HepG2 (cell line): Measurements from ENCODE around the gene CACNB4. TPM values are rescaled to one million over a fixed set of nuclear protein-coding genes. Genes with fewer than 3 reads are reported as not detected.

Experiments
- DNMT3B ChIP-seq: conservative IDR thresholded peaks from 2 replicates; pipeline ENCODE4 v1.6.1; 2016; ENCODE audit warnings: missing biosample characterization, control low read depth
- FLYWCH1 ChIP-seq: sonication (generic); formaldehyde crosslinking; IDR thresholded peaks from 2 replicates; pipeline ENCODE4 v1.8.1; 2023; ENCODE audit warnings: mild to moderate bottlenecking, missing genetic modification reagents
- FOXA1 ChIP-seq, 2 experiments: fragments of 450-650 bp in 1 of 2; sonication (generic) in 1 of 2; formaldehyde crosslinking in 1 of 2; IDR thresholded peaks; 2 replicates each; pipeline versions ENCODE4 v1.4.0 to v1.6.1; 2016 to 2020; ENCODE audit warnings: missing genetic modification reagents in 1 of 2
- HDAC6 ChIP-seq: fragments of 200-600 bp; sonication (generic); IDR thresholded peaks from 2 replicates; pipeline ENCODE4 v1.7.0; 2017; ENCODE audit warnings: mild to moderate bottlenecking, antibody characterized with exemption, low read length, low read depth
- HMG20B ChIP-seq: conservative IDR thresholded peaks from 2 replicates; pipeline ENCODE4 v1.6.1; 2016; ENCODE audit warnings: missing genetic modification reagents, missing compliant biosample characterization
- KLF9 ChIP-seq: IDR thresholded peaks from 2 replicates; pipeline ENCODE4 v1.6.1; 2016; ENCODE audit warnings: low read depth
- SALL2 ChIP-seq: sonication (generic); formaldehyde crosslinking; IDR thresholded peaks from 2 replicates; pipeline ENCODE4 v1.8.1; 2023; ENCODE audit warnings: mild to moderate bottlenecking, missing genetic modification reagents, inconsistent platforms
- SOX13 ChIP-seq, 3 experiments: fragments of 450-650 bp in 1 of 3; sonication (generic) in 1 of 3; formaldehyde crosslinking in 1 of 3; IDR thresholded peaks in 2 of 3; conservative IDR thresholded peaks in 1 of 3; 2 replicates each; pipeline versions ENCODE4 v1.5.0 to v1.6.1; 2016 to 2020; ENCODE audit warnings: antibody characterized with exemption in 1 of 3, mild to moderate bottlenecking in 1 of 3, missing compliant biosample characterization in 1 of 3, missing genetic modification reagents in 1 of 3, moderate library complexity in 1 of 3
- SOX6 ChIP-seq, 2 experiments: fragments of 450-650 bp in 1 of 2; sonication (generic) in 1 of 2; formaldehyde crosslinking in 1 of 2; IDR thresholded peaks; 2 replicates each; pipeline versions ENCODE4 v1.4.0 to v1.6.1; 2017 to 2020; ENCODE audit warnings: antibody characterized with exemption in 1 of 2, mild to moderate bottlenecking in 1 of 2, missing genetic modification reagents in 1 of 2
- ZMYM4 ChIP-seq: sonication (generic); formaldehyde crosslinking; IDR thresholded peaks from 2 replicates; pipeline ENCODE4 v1.8.1; 2023; ENCODE audit warnings: mild to moderate bottlenecking, missing genetic modification reagents
- ZNF20 ChIP-seq: sonication (generic); formaldehyde crosslinking; IDR thresholded peaks from 2 replicates; pipeline ENCODE4 v1.4.0; 2020; ENCODE audit warnings: mild to moderate bottlenecking, moderate library complexity, missing genetic modification reagents
- ZNF230 ChIP-seq: sonication (generic); formaldehyde crosslinking; IDR thresholded peaks from 2 replicates; pipeline ENCODE4 v1.4.0; 2020; ENCODE audit warnings: mild to moderate bottlenecking, missing genetic modification reagents
- ZNF264 ChIP-seq: sonication (generic); formaldehyde crosslinking; IDR thresholded peaks from 2 replicates; pipeline ENCODE4 v1.4.0; 2020; ENCODE audit warnings: missing genetic modification reagents
- ZNF644 ChIP-seq: IDR thresholded peaks from 2 replicates; pipeline ENCODE4 v1.6.1; 2016; ENCODE audit warnings: low read depth
- polyA plus RNA-seq, 8 experiments: library from polyadenylated mRNA; depleted of rRNA in 3 of 8; stranded (reverse) in 7 of 8; unstranded in 1 of 8; fragments of >200 nt; fragmentation: Illumina TruSeq in 4 of 8; extraction: Trizol in 4 of 8; gene quantifications; 2 replicates each; pipeline versions ENCODE4 v1.2.1 to v1.2.3, GENCODE V29; 2011 to 2016; ENCODE audit warnings: low read depth in 4 of 8, missing spikeins in 1 of 8, mixed read lengths in 1 of 8; ENCODE audit not compliant: insufficient read depth in 1 of 8
- total RNA-seq, 5 experiments: library from RNA; depleted of rRNA; stranded (reverse); fragments of >200 nt; fragmentation: Illumina TruSeq; extraction: Trizol; gene quantifications; 2 replicates each; pipeline ENCODE4 v1.2.3, GENCODE V29; 2016; ENCODE audit warnings: low read depth in 1 of 5
- TF ChIP-seq, protein P1 (sequence below), 2 experiments: fragments of 450-650 bp in 1 of 2; sonication (generic) in 1 of 2; formaldehyde crosslinking in 1 of 2; IDR thresholded peaks; 2 replicates each; pipeline versions ENCODE4 v1.6.1 to v1.8.0; 2016 to 2022; ENCODE audit warnings: antibody characterized with exemption in 1 of 2, mild to moderate bottlenecking in 1 of 2, missing genetic modification reagents in 1 of 2
- TF ChIP-seq, protein P2 (sequence below): sonication (generic); formaldehyde crosslinking; IDR thresholded peaks from 2 replicates; pipeline ENCODE4 v1.4.0; 2020; ENCODE audit warnings: missing genetic modification reagents
- TF ChIP-seq, protein P3 (sequence below): IDR thresholded peaks from 2 replicates; pipeline ENCODE4 v1.6.1; 2016; ENCODE audit warnings: low read depth, control low read depth

The CACNB4 gene
- total and polyA plus RNA-seq, 2 of the 13 experiments (the other 11 are each of a cell fraction or from before 2014, with no cell fraction given), result 5.1 to 14.3 TPM

DNA sequence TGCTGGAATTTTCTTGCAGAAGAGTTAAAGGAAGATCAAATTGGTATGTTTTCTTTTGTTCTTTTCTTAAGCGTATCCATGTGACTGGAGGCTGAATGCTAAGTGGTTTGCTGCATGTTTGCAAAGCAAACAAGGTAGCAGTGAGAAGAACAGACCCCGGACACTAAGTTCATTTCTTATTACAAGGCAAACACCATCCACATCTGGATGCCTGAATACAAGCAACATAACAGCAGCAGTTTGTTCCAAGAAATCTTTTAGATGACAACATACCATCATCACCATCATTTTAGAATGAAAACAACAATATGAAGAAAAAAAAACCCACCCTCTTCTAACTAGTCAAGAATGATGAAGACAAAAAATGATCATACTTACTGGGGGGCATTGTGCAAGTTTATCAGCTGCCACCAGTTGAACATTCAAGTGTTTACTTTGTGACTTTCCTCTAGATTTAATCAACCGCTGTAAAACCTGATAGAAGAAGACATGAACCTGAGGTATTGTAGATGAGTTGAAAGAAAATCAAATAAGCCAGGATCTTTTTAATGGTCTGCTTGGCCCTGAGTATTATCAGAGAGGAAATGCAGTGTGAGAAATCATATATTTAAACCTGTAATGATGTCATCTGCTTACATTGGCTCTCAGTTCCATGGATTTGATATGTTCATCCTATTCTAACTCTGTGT lies 245.6 kb downstream of the CACNB4 start (continued):
- TF ChIP-seq SALL2 (no peak), HDAC6 (no peak), SOX6 (IDR thresholded peaks at IDR 0.05) (no peak), SOX6 (CRISPR knock-in tag; IDR thresholded peaks at IDR 0.05) (peak; percentile 94), ZNF20 (CRISPR knock-in tag) (no peak), KLF9 (no peak), ZNF644 (CRISPR knock-in tag) (no peak), ZNF264 (CRISPR knock-in tag) (no peak), ZMYM4 (0 out of 2 replicates have a peak, but pooled peaks have one; percentile 60), SOX13 (IDR thresholded peaks at IDR 0.05) (no peak; the same call in 1 of the 2 replicates), SOX13 (CRISPR knock-in tag; conservative IDR thresholded peaks at IDR 0.05 in 1 of 2, IDR thresholded peaks at IDR 0.05 in 1 of 2) (peak in 1 of 2 experiments; percentile 91; a peak in 2 of 4 replicates), ZNF230 (no peak), HMG20B (CRISPR knock-in tag) (no peak), FOXA1 (IDR thresholded peaks at IDR 0.05) (no peak), FOXA1 (CRISPR knock-in tag; IDR thresholded peaks at IDR 0.05) (peak; percentile 86), FLYWCH1 (CRISPR knock-in tag) (no peak), DNMT3B (CRISPR knock-in tag) (no peak)
- TF ChIP-seq, protein P1, sequence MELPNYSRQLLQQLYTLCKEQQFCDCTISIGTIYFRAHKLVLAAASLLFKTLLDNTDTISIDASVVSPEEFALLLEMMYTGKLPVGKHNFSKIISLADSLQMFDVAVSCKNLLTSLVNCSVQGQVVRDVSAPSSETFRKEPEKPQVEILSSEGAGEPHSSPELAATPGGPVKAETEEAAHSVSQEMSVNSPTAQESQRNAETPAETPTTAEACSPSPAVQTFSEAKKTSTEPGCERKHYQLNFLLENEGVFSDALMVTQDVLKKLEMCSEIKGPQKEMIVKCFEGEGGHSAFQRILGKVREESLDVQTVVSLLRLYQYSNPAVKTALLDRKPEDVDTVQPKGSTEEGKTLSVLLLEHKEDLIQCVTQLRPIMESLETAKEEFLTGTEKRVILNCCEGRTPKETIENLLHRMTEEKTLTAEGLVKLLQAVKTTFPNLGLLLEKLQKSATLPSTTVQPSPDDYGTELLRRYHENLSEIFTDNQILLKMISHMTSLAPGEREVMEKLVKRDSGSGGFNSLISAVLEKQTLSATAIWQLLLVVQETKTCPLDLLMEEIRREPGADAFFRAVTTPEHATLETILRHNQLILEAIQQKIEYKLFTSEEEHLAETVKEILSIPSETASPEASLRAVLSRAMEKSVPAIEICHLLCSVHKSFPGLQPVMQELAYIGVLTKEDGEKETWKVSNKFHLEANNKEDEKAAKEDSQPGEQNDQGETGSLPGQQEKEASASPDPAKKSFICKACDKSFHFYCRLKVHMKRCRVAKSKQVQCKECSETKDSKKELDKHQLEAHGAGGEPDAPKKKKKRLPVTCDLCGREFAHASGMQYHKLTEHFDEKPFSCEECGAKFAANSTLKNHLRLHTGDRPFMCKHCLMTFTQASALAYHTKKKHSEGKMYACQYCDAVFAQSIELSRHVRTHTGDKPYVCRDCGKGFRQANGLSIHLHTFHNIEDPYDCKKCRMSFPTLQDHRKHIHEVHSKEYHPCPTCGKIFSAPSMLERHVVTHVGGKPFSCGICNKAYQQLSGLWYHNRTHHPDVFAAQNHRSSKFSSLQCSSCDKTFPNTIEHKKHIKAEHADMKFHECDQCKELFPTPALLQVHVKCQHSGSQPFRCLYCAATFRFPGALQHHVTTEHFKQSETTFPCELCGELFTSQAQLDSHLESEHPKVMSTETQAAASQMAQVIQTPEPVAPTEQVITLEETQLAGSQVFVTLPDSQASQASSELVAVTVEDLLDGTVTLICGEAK (IDR thresholded peaks at IDR 0.05), result no peak
- TF ChIP-seq, protein P1 (CRISPR knock-in tag; IDR thresholded peaks at IDR 0.05), result no peak
- TF ChIP-seq, protein P2, sequence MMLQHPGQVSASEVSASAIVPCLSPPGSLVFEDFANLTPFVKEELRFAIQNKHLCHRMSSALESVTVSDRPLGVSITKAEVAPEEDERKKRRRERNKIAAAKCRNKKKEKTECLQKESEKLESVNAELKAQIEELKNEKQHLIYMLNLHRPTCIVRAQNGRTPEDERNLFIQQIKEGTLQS (CRISPR knock-in tag), result no peak
- TF ChIP-seq, protein P3, sequence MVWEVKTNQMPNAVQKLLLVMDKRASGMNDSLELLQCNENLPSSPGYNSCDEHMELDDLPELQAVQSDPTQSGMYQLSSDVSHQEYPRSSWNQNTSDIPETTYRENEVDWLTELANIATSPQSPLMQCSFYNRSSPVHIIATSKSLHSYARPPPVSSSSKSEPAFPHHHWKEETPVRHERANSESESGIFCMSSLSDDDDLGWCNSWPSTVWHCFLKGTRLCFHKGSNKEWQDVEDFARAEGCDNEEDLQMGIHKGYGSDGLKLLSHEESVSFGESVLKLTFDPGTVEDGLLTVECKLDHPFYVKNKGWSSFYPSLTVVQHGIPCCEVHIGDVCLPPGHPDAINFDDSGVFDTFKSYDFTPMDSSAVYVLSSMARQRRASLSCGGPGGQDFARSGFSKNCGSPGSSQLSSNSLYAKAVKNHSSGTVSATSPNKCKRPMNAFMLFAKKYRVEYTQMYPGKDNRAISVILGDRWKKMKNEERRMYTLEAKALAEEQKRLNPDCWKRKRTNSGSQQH (CRISPR knock-in tag), result no peak; the same call in 1 of the 2 replicates
